ENCODE results near the gene BNC2.
"Not testable (repeated sequence)": the region's sequence is repeated elsewhere in the genome, so short reads cannot be mapped to it uniquely, and the experiment has no call there.

BNC2 gene

DNA sequence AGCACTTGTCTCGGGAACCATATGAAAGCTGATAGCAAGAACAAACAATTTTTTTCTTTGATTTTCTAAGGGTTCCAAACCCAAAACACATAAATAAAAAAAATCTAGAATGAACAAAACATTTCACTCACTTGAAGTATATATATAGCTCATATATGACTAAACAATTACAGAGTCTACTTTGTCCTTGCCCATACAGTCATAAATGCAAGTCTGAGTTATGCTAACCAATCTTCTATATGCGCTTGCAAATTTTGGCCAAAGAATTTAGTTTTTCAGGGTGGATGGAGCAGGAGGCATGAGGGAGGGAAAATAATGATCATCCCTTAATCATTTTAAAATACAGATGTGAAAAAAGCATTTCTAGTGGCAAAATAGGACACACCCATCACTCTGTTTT, 370.1 kb downstream of the BNC2 start:
- no peak for DNase-seq (ENCODE audit: low read depth)

DNA sequence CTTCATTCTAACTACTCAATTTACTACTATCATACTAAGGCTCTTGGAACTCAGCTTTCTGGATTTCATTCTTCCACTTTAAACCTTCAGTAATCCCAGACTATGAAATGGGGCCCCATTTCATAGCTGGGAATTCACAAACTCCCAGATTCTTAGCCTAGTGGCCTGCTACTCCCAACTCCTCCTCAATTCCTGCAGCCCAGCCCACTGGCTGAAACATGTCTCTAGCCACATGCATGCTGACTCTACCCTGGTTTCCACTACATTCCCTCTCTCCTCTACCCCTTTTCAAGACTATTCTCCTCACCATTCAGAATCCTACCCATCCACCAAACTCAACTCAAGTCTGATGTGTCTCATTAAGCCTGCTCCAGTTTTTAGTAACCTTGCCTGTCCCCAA, 370.6 kb downstream of the BNC2 start:
- DNase-seq (ENCODE audit: low read depth): no peak

DNA sequence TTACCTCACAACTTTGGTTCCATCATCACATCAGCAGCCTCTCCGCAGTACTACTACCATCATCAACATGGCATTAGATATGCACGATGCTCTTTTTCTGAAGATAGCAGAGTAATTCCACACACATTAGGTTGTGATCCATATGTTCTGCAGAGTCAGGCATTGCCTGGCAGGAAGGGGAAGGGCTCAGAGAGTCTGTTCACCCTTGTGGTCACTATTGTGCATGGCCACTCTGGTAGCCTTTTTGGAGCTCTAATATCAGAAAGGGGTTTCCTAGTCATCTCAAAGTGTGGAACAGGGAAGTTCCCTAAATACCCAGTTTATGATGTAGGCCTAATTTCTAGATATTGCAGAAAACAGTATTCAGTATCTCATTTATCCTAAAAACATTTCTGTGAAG, 373.6 kb downstream of the BNC2 start:
- DNase-seq (ENCODE audit: low read depth): no peak

DNA sequence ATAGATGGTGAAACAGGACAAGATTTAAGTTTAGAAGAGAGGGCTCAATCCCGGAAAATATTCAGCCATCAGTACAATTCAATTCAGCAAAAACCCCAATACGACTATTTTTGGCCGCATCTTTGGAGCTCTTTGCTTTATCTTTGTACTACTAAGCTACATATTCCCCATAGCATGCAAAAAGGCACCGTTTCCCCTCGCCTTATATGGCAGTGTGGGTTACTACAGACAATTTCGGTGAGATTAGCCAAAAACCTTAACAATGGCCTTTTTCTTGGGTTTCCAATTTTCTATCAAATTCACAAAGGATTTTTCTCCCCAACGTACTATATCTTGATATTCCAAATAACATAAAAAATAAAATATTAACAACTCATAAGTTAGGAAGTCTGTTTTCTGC, 382.6 kb downstream of the BNC2 start:
- no peak for DNase-seq (ENCODE audit: low read depth)

DNA sequence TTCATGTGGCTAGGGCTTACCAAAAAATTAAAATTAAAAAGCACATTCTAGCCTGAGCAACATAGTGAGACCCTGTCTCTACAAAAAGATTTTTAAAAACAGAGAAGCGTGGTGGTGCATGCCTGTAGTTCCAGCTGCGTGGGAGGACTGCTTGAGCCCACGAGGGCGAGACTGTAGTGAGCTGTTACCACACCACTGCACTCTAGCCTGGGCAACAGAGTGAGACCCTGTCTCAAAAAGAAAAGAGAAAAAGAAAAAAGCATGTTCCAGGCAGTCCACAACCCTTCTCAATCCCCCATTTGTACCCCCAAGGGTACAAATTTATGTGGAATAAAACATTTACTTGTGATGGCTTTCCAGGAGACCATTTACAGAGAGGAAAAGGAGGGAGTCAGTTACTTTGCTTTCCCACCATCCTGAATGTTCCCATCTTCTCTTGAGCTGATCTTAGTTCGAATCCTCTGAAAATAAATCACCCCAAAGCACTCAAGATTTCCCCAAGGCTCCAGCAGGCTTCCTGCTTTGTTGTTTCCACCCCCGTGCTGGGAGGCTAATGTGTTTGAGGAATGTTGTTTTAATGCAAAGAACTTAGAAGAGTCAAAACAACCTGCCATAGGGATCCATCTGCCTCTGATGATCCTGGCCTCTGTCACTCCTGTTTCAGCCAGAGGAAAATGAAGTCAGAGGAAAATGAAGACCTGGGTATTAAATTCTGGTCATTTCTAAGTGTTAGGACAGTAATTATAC, 384.7 kb downstream of the BNC2 start:
- DNase-seq (ENCODE audit: low read depth): no peak

DNA sequence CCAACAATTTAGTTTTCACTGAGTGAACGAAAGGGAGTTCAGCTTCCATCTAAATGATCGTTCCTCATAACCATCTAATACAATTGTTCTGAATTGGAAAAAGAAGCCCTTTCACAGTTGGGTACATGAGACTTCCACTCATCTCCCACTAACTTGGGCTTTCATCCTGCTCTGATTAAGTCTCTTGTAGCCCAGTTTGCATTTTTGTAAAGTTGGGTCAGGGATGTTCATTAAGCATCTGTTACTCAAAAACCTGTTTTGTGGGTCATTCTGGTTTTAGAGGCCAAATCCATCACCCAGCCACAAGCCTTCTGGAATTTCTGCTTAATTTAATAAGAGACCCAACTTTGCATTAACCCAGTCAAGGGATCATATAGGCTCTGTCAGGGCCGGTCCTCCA, 385.3 kb downstream of the BNC2 start:
- no peak for DNase-seq (ENCODE audit: low read depth)

DNA sequence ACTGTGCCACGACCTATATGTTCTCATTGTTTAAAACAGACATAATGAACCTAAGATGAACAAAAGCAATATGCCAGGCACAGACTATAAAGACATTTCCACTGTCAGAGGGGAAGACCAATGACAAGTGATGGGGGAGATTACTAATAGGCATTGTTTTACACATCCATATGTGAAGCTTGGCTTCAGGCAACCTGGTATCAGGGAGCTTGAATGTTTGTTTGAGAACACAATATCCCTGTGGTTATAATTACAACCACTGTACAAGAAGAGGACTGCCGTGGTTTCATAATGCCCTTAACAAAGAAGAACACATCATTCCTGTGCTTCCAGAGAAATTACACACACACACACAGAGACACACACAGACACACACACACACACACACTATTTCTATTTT, 385.7 kb downstream of the BNC2 start:
- no peak for DNase-seq (ENCODE audit: low read depth)

DNA sequence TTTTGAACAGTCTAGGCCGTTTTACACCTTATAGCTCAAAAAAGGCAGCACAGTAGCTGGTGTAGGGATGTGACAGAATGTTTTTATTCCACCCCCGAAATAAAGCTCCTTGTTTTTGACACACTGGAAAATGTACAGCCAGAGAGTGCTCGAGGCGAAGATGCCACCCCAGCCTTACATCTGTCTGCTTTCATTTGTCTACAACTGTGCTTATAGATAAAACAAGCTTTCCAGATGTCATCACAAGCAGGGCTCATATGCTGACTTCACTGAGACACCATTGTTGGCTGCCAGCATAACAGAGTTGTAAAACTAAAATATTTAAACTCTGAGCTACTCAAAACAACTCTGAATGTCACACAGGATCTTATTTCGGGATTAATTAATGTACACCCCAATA, 386.3 kb downstream of the BNC2 start:
- no peak for DNase-seq (ENCODE audit: low read depth)

DNA sequence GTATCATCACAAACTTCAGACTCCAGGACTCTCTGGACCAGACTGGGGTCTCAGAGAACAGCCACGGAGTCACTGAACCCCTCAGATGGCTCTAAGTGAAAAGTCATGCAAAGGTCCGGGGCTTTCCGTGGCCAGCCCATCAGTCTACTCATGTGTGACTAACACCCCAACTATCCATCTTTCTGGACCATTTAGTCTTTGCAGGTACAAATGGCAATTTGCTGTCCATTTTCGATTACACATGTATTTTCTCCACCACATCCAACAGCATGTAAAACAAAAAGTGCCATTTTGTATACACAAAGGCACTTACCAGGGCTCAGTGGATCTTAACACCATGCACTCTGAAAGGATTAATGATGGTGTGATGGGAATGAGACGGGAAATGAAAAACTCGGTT, 387.7 kb downstream of the BNC2 start:
- DNase-seq (ENCODE audit: low read depth): no peak

DNA sequence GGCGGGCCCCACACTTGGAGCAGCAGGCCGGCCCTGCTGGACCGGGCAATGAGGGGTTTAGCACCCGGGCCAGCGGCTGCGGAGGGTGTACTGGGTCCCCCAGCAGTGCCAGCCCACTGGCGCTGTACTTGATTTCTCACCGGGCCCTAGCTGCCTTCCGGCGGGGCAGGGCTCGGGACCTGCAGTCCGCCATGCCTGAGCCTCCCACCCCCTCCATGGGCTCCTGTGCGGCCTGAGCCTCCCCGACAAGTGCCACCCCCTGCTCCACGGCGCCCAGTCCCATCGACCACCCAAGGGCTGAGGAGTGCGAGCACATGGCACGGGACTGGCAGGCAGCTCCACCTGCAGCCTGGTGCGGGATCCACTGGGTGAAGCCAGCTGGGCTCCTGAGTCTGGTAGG, 389.9 kb downstream of the BNC2 start:
- not testable (repeated sequence) for DNase-seq (ENCODE audit: low read depth)

DNA sequence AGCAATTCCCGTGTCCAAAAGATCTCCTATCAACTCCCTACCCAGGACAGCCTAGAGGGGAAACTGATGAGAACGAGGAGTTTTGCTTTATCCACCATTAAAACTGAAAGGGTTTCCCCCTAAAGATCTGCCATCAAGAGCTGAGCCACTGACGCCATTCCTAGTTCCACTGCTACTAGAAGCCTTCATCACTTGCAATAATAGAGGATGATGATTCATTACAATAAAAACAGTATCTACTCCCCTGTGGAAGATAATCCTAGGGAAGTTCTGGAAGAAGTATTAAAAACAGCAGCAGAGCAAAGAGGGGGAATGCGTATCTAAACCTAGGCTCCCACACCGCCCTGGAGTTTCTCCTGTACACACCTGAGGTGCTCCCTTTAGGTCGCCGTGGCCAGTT, 394.5 kb downstream of the BNC2 start:
- no peak for DNase-seq (ENCODE audit: low read depth)

DNA sequence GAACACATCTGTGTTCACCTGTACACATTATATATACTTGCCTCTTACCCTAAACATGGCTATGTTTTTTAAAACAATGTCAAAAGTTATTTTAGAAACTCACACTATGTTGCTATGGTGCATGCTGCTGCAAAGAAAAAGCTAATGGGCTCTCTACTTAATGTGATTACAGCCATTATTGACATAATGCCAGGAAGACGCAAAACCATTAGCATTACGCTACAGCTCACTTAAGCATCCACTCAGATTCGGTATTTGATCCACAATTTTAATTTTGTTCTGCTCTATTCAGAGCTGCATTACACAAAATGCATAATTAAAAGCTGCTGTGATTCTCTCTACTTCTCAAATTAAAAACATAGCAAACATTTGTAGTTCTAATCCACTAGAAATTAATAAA, 395.2 kb downstream of the BNC2 start:
- DNase-seq (ENCODE audit: low read depth): no peak

DNA sequence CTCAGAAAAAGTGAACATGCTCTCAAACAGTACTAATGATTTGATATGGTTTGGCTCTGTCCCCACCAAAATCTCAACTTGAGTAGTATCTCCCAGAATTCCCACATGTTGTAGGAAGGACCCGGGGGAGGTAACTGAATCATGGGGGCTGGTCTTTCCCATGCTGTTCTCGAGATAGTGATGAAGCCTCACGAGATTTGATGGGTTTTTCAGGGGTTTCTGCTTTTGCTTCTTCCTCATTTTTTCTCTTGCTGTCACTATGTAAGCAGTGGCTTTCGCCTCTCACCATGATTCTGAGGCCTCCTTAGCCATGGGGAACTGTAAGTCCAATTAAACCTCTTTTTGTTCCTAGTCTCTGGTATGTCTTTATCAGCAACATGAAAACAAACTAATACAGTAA, 401.3 kb downstream of the BNC2 start:
- no peak for DNase-seq (ENCODE audit: low read depth)

DNA sequence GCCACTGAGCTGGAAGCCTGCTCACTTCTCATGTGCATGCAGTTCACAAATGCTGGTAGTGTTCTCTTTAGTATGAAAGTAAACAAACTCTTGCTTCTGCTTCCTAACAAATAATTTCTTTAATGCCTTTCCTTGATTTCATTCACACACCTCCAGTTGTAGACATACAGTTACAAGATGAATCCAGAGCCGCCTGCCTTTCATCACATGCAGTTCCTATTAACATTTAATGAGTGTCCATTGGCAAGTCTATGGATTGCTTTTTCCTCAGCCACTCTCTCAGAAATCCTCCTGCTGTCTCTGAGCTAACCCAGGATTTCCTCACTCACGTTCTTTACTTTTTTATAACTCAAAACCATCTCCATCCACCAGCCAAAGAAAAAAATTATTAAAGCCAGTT, 408.6 kb downstream of the BNC2 start:
- DNase-seq (ENCODE audit: low read depth): no peak

DNA sequence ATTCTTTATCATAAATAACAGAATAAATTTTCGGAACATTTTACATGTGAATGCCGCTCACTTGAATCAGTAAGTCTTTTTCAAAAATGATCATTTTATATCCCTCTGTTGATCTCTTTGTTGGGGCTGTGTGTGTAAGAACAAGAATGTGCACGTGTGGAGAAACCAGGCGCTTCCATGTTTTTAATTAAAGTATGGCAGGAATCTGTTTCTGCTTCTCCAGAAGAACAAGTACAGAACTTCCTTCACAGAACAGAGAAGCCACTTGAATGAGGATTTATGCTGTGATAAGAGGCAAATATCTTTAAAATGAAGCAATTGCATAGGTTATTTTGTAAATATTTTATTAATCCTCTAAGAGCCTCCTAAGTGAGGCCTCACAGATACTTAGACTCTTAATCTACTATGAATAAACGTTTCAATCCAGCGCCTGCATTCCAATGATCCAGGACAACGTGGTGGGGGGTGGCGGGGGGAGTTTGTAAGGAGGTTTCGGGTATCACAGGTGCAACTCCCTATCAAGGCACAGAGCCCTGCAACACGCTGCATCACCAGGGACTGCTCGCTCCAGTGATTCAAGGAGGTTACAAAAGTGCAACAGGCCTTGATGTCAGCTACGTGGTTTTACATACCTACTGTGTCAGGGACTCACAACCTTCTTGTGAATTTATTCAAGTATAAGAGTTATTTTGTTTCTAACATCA, 409.2 kb downstream of the BNC2 start:
- no peak for DNase-seq (ENCODE audit: low read depth)

DNA sequence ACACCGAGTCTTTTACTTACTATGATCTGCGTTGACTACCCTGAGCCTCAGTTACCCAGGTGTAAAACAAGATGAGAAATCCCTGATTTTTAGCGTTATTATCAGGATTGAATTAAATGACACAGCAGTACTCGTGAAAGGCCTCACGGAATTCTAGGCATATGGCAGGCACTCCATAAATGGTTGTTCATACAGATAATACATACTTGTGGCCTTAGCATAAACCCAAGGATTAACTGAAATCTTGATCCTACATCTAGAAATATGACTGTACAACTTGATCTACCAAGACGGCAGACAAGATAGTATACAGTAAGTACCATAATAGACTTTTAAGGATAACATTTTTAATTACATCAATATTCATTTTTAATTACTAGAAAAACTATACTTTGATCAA, 409.8 kb downstream of the BNC2 start:
- DNase-seq (ENCODE audit: low read depth): no peak

DNA sequence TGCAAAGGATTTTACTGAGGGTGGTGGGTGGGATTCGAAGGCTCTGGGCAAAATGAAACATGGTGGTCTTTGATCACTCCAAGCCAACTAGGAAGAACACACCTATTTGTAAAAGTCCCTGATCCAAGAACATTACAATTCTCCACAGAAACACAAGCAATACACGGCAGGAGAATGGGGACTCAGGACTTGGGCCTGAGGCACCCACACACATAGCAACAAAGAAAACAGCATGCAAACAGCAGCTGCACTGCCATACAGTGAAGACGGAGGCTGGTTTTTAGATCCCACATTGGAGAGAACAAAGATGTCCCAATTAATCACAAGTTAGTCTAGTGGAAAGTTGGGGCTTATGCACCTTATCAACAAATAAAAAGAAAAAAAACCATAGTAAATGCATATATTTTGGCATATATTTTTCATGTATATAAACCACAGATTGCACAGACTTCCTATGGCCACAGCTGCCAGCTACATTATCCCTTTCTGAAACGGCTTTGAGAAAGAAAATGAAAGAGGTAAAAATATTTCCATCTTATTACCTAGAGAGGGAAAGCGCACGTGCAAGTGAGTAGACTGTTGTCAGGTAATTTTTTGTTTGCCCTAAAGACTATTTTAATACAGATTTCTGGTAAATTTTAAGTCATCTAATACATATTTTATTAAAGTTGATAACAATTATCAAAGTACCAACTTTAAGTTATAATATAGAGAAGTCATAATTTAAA, 410.9 kb downstream of the BNC2 start:
- no peak for DNase-seq (ENCODE audit: low read depth)

DNA sequence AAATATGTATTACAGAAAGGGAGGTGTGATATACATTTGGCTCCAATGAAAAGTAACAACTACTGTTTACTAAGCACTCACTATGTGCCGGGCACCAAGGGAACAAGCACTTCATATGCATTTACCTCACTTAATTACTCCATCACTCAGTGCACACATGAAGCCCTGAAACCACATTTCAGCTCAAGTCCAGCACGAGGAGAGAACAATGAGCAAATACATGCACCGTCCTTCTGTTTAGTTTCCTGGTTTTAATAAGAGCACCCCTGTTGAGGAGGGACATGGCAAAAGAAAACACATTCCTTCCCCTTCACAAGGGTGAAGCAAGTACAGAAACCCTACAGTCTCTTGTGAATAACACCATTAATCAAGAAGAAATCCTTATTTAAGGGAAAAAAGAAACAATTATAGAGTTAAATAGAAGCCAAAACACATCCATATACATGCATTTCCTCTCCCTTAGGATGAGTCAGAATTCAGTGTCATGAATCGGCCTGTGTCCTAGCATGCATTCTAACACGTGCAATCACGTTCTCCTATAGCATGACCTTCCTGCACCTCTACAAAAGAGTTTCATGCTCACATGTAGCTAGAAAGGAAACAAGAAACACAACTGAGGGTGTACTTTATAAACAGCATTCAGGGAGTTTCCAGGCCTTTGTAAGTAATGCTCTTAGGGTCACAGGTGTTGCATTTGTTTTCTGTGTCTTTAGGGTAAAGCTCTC, 411.6 kb downstream of the BNC2 start:
- no peak for DNase-seq (ENCODE audit: low read depth)

DNA sequence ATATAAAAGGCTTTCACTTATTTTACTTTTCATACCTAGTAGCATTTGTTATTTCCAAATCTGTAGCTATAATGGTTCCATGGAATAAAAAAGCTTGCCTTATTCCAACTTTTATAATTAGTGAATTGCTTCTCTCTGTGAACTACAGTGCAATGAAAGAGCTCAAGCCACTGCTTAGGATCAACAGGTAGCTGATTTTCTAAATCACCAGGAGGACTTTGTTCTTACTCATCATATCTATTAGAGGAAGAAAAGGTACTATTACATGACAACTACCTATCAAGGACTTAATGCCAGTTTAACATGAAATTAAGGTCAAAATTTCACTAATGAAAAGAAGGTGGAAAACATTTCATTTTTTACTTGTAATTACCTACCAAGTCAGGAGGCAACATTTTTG, 414.6 kb downstream of the BNC2 start:
- DNase-seq (ENCODE audit: low read depth): no peak

DNA sequence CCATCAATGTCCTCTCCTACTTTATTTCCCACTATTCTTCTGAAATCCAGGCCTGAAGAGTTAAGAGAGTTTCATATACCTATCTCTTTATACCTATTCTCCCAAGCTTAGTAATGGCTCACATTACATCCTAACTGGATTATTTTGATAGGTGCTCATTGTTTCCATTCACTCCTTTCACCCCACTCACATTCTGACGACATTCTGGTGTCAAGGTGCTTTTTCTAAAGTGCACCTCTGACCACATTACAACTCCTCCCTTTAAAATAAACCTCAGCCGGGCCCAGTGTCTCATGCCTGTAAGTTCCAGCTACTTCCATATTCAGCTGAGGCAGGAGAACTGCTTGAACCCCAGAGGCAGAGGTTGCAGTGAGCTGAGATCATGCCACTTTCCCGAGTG, 417.1 kb downstream of the BNC2 start:
- no peak for DNase-seq (ENCODE audit: low read depth)

DNA sequence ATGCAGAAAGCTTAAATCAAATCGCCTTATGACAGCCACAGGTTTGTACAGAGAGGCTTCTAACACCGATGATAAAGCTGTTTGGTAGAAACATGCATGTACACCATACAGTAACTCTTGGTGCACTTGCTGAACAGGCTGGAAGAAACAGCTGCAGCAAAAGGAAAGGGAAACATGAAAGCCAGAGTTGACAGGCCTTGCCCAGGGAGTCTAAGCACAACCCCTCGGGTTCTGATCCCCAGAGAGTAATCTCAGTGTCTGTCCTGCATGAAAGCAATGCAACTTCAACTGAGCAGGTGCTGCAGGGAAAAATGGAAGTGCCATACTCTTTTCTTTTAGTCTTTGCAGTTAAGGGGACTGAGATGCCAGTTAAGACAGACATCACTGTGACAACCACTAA, 419.9 kb downstream of the BNC2 start:
- DNase-seq (ENCODE audit: low read depth): no peak

DNA sequence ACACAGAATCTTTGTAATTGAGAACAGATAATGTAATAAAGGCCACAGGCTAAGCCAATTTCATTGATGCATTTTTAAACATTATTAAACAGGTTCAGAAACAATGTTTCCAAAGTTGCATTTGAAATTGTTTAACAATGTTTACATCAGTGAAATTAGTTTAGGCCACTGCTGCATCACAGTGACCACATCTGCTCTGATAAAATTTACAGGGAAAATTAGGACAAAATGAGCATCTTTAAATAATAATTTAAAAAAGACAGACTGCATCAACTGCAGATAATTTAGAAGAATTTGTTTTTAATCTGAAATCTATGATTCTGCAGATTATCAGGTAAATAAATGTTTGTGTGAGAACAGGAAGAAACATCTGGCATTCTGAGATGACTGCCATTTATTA, 420.4 kb downstream of the BNC2 start:
- DNase-seq (ENCODE audit: low read depth): no peak

Data from stimulated activated CD8-positive, alpha-beta memory T cell treated with anti-CD3 and anti-CD28 coated beads, Interleukin-15, amount 100 ng/mL, for 1 hour (primary cell).